ENCODE results near the gene TREH. TPM values are rescaled to one million over a fixed set of nuclear protein-coding genes. Genes with fewer than 3 reads are reported as not detected.
A peak's percentile ranks its signal among the peaks of the same experiment; 100 is the strongest.

The TREH gene
- total RNA-seq, 1 donor from 2014 or later: not detected

GRCh38 chr11:118618991-118619375 is 60.5 kb downstream of the TREH start:
- TF ChIP-seq CTCF (IDR thresholded peaks at IDR 0.05; ENCODE audit: insufficient read depth, low read depth, low read length): no peak
- TF ChIP-seq EZH2 (IDR thresholded peaks at IDR 0.05; ENCODE audit: insufficient read depth, low read length): no peak
- peak overlapping the region; percentile 95 for H3K4me2 ChIP-seq (ENCODE audit: low read length)
- peaks cover 79% of the 10 kb centered on the region for H3K4me1 Mint-ChIP-seq (ENCODE audit: low read depth, unreplicated experiment)
- H2AFZ ChIP-seq (ENCODE audit: low read depth, low read length): no peak overlapping the region
- H3K27ac ChIP-seq (ENCODE audit: low read depth, low read length): peak overlapping the region; percentile 99
- no peaks in the 10 kb centered on the region for H3K9me3 ChIP-seq (ENCODE audit: insufficient read depth, low read depth, low read length)
- H3K9ac ChIP-seq (ENCODE audit: low read length): peak overlapping the region; percentile 82
- peaks cover 15% of the 10 kb centered on the region for H3K36me3 Mint-ChIP-seq (ENCODE audit: low read depth, unreplicated experiment)
- H3K4me3 ChIP-seq (ENCODE audit: insufficient read depth, low read depth, low read length): peak overlapping the region; percentile 11
- peak overlapping the region; percentile 95 for H3K27ac Mint-ChIP-seq (ENCODE audit: unreplicated experiment)
- no peak for FAIRE-seq
- H4K20me1 ChIP-seq (ENCODE audit: insufficient read depth, low read length): peaks cover 22% of the 10 kb centered on the region
- H3K27me3 ChIP-seq (ENCODE audit: insufficient read depth, low read length): no peaks in the 10 kb centered on the region
- peaks cover 58% of the 10 kb centered on the region for H3K4me1 ChIP-seq (ENCODE audit: insufficient read depth, low read length)
- H3K79me2 ChIP-seq (ENCODE audit: insufficient read depth, low read length): peaks cover 43% of the 10 kb centered on the region
- H3K27me3 Mint-ChIP-seq (ENCODE audit: low read depth, unreplicated experiment): no peaks in the 10 kb centered on the region
- peaks cover 14% of the 10 kb centered on the region for H3K36me3 ChIP-seq (ENCODE audit: insufficient read depth, low read length)
- peaks cover 5% of the 10 kb centered on the region for H3K9me3 Mint-ChIP-seq (ENCODE audit: unreplicated experiment)
- DNase-seq (ENCODE audit: low read depth): peak; percentile 90
- H3K4me3 Mint-ChIP-seq (ENCODE audit: unreplicated experiment): peak overlapping the region; percentile 72

GRCh38 chr11:118618115-118618990 is 61.1 kb downstream of the TREH start:
- H3K4me1 ChIP-seq (ENCODE audit: insufficient read depth, low read length): peaks cover 55% of the 10 kb centered on the region
- peak overlapping the region; percentile 99 for H3K27ac ChIP-seq (ENCODE audit: low read depth, low read length)
- H3K9me3 Mint-ChIP-seq (ENCODE audit: unreplicated experiment): peaks cover 3% of the 10 kb centered on the region
- H3K9me3 ChIP-seq (ENCODE audit: insufficient read depth, low read depth, low read length): no peaks in the 10 kb centered on the region
- H3K4me3 Mint-ChIP-seq (ENCODE audit: unreplicated experiment): peak overlapping the region; percentile 63
- peaks cover 14% of the 10 kb centered on the region for H3K36me3 ChIP-seq (ENCODE audit: insufficient read depth, low read length)
- TF ChIP-seq CTCF (IDR thresholded peaks at IDR 0.05; ENCODE audit: insufficient read depth, low read depth, low read length): no peak
- TF ChIP-seq EZH2 (IDR thresholded peaks at IDR 0.05; ENCODE audit: insufficient read depth, low read length): no peak
- no peaks in the 10 kb centered on the region for H3K27me3 ChIP-seq (ENCODE audit: insufficient read depth, low read length)
- H3K27me3 Mint-ChIP-seq (ENCODE audit: low read depth, unreplicated experiment): no peaks in the 10 kb centered on the region
- peaks cover 44% of the 10 kb centered on the region for H3K79me2 ChIP-seq (ENCODE audit: insufficient read depth, low read length)
- H3K4me2 ChIP-seq (ENCODE audit: low read length): peak overlapping the region; percentile 95
- H2AFZ ChIP-seq (ENCODE audit: low read depth, low read length): peak overlapping the region; percentile 23
- H3K9ac ChIP-seq (ENCODE audit: low read length): peak overlapping the region; percentile 82
- DNase-seq (ENCODE audit: low read depth) (peak; percentile 87), FAIRE-seq (peak; percentile 60)
- peak overlapping the region; percentile 11 for H3K4me3 ChIP-seq (ENCODE audit: insufficient read depth, low read depth, low read length)
- H4K20me1 ChIP-seq (ENCODE audit: insufficient read depth, low read length): peaks cover 16% of the 10 kb centered on the region
- peak overlapping the region; percentile 95 for H3K27ac Mint-ChIP-seq (ENCODE audit: unreplicated experiment)
- peaks cover 75% of the 10 kb centered on the region for H3K4me1 Mint-ChIP-seq (ENCODE audit: low read depth, unreplicated experiment)
- H3K36me3 Mint-ChIP-seq (ENCODE audit: low read depth, unreplicated experiment): peaks cover 15% of the 10 kb centered on the region

GRCh38 chr11:118615976-118616371 is 63.5 kb downstream of the TREH start:
- Histone ChIP-seq H3K4me2 (ENCODE audit: low read length) (no peak overlapping the region), H3K79me2 (ENCODE audit: insufficient read depth, low read length) (peaks cover 41% of the 10 kb centered on the region)
- H3K4me3 Mint-ChIP-seq (ENCODE audit: unreplicated experiment): no peak overlapping the region

More at GRCh38 chr11:118615976-118616371, 63.5 kb downstream of the TREH start:
- Histone ChIP-seq H2AFZ (ENCODE audit: low read depth, low read length) (no peak overlapping the region), H4K20me1 (ENCODE audit: insufficient read depth, low read length) (peaks cover 13% of the 10 kb centered on the region), H3K27me3 (ENCODE audit: insufficient read depth, low read length) (no peaks in the 10 kb centered on the region), H3K9ac (ENCODE audit: low read length) (no peak overlapping the region), H3K9me3 (ENCODE audit: insufficient read depth, low read depth, low read length) (no peaks in the 10 kb centered on the region), H3K27ac (ENCODE audit: low read depth, low read length) (no peak overlapping the region), H3K4me1 (ENCODE audit: insufficient read depth, low read length) (peaks cover 54% of the 10 kb centered on the region), H3K4me3 (ENCODE audit: insufficient read depth, low read depth, low read length) (no peak overlapping the region), H3K36me3 (ENCODE audit: insufficient read depth, low read length) (peaks cover 14% of the 10 kb centered on the region)
- Mint-ChIP-seq H3K9me3 (ENCODE audit: unreplicated experiment) (peaks cover 3% of the 10 kb centered on the region), H3K27me3 (ENCODE audit: low read depth, unreplicated experiment) (no peaks in the 10 kb centered on the region), H3K27ac (ENCODE audit: unreplicated experiment) (peak overlapping the region; percentile 97), H3K36me3 (ENCODE audit: low read depth, unreplicated experiment) (peaks cover 15% of the 10 kb centered on the region), H3K4me1 (ENCODE audit: low read depth, unreplicated experiment) (peaks cover 82% of the 10 kb centered on the region)
- TF ChIP-seq CTCF (IDR thresholded peaks at IDR 0.05; ENCODE audit: insufficient read depth, low read depth, low read length) (no peak), EZH2 (IDR thresholded peaks at IDR 0.05; ENCODE audit: insufficient read depth, low read length) (no peak)
- DNase-seq (ENCODE audit: low read depth) (no peak), FAIRE-seq (no peak)
